HEK293 (cell line): ENCODE data around the gene TNS1.

ENCODE experiments used
- CTCF ChIA-PET: fragments of 350-600 bp; formaldehyde crosslinking; extraction: SDS; loops from one replicate; lab custom pipeline; 2021; ENCODE audit warnings: antibody characterized with exemption; lab: Yijun Ruan, JAX
- POLR2A ChIA-PET: fragments of 300-600 bp; formaldehyde crosslinking; extraction: SDS; loops from one replicate; lab custom pipeline; 2020; ENCODE audit warnings: antibody characterized with exemption, inconsistent platforms; lab: Yijun Ruan, JAX
- H3K27ac ChIP-seq: fragments of 200-500 bp; sonication (Bioruptor generic); 2 replicates; pipeline ENCODE4 v1.5.1; 2014; ENCODE audit warnings: low read depth, low read length, control low read depth, inconsistent platforms; ENCODE audit errors: extremely low read depth
- H3K36me3 ChIP-seq, 2 experiments: fragments of 200-500 bp in 1 of 2; sonication (Bioruptor generic) in 1 of 2; 1 replicate in 1 of 2; 2 replicates in 1 of 2; pipeline ENCODE4 v1.5.1; 2014 to 2017; ENCODE audit warnings: inconsistent platforms in 2 of 2, low read length in 2 of 2; ENCODE audit not compliant: control insufficient read depth in 2 of 2, insufficient read depth in 1 of 2
- H3K4me1 ChIP-seq: fragments of 200-500 bp; sonication (Bioruptor generic); 2 replicates; pipeline ENCODE4 v1.5.1; 2014; ENCODE audit warnings: mild to moderate bottlenecking, low read length, inconsistent platforms; ENCODE audit not compliant: control insufficient read depth, insufficient read depth
- H3K4me3 ChIP-seq: 2 replicates; pipeline ENCODE4 v1.5.1; 2011; ENCODE audit warnings: low read depth, mild to moderate bottlenecking, control low read depth, low read length, moderate library complexity
- H3K9me3 ChIP-seq: fragments of 200-500 bp; sonication (Bioruptor generic); 2 replicates; pipeline ENCODE4 v1.5.1; 2014; ENCODE audit warnings: low read depth, low read length, inconsistent platforms; ENCODE audit not compliant: control insufficient read depth, insufficient read depth
- ATF2 ChIP-seq: fragments of 450-650 bp; formaldehyde crosslinking; IDR thresholded peaks from 2 replicates; pipeline ENCODE4 v1.5.1; 2016; ENCODE audit warnings: missing biosample characterization, missing genetic modification characterization, low read depth
- BCL11B ChIP-seq: fragments of 450-650 bp; formaldehyde crosslinking; IDR thresholded peaks from 2 replicates; pipeline ENCODE4 v1.5.1; 2016; ENCODE audit warnings: low read depth, missing biosample characterization, missing genetic modification characterization
- BCL6B ChIP-seq: fragments of 450-650 bp; formaldehyde crosslinking; IDR thresholded peaks from 2 replicates; pipeline ENCODE4 v1.5.1; 2017; ENCODE audit warnings: missing biosample characterization, missing genetic modification characterization
- FEZF1 ChIP-seq: fragments of 450-650 bp; formaldehyde crosslinking; IDR thresholded peaks from 2 replicates; pipeline ENCODE4 v1.5.1; 2016; ENCODE audit warnings: missing biosample characterization, missing genetic modification characterization
- KLF16 ChIP-seq: fragments of 450-650 bp; formaldehyde crosslinking; IDR thresholded peaks from 2 replicates; pipeline ENCODE4 v1.5.1; 2017; ENCODE audit warnings: missing biosample characterization, missing genetic modification characterization
- SETDB1 ChIP-seq: IDR thresholded peaks from one replicate; pipeline ENCODE4 v1.6.1; 2017; ENCODE audit warnings: mild to moderate bottlenecking, low read length, moderate library complexity, mixed read lengths; ENCODE audit not compliant: insufficient read length
- TCF7L2 ChIP-seq: IDR thresholded peaks from 2 replicates; pipeline ENCODE4 v1.6.1; 2011; ENCODE audit warnings: low read depth, mild to moderate bottlenecking, inconsistent platforms, low read length, moderate library complexity, borderline replicate concordance
- ZFP37 ChIP-seq: fragments of 450-650 bp; formaldehyde crosslinking; IDR thresholded peaks from 2 replicates; pipeline ENCODE4 v1.5.1; 2016; ENCODE audit warnings: missing biosample characterization, missing genetic modification characterization
- ZNF140 ChIP-seq: fragments of 450-650 bp; formaldehyde crosslinking; IDR thresholded peaks from 2 replicates; pipeline ENCODE4 v1.5.1; 2016; ENCODE audit warnings: missing biosample characterization, missing genetic modification characterization
- ZNF16 ChIP-seq: fragments of 450-650 bp; formaldehyde crosslinking; IDR thresholded peaks from 2 replicates; pipeline ENCODE4 v1.5.1; 2016; ENCODE audit warnings: low read depth, missing biosample characterization, missing genetic modification characterization
- ZNF175 ChIP-seq: fragments of 450-650 bp; formaldehyde crosslinking; IDR thresholded peaks from 2 replicates; pipeline ENCODE4 v1.5.1; 2016; ENCODE audit warnings: missing biosample characterization, missing genetic modification characterization
- ZNF2 ChIP-seq: fragments of 450-650 bp; formaldehyde crosslinking; IDR thresholded peaks from 2 replicates; pipeline ENCODE4 v1.5.1; 2016; ENCODE audit warnings: missing biosample characterization, missing genetic modification characterization
- ZNF266 ChIP-seq: fragments of 450-650 bp; formaldehyde crosslinking; IDR thresholded peaks from 2 replicates; pipeline ENCODE4 v1.5.1; 2016; ENCODE audit warnings: missing biosample characterization, missing genetic modification characterization, low read depth
- ZNF48 ChIP-seq: fragments of 450-650 bp; formaldehyde crosslinking; IDR thresholded peaks from 2 replicates; pipeline ENCODE4 v1.5.1; 2016; ENCODE audit warnings: missing biosample characterization, missing genetic modification characterization
- ZNF501 ChIP-seq: fragments of 450-650 bp; formaldehyde crosslinking; IDR thresholded peaks from 2 replicates; pipeline ENCODE4 v1.5.1; 2016; ENCODE audit warnings: missing biosample characterization, missing genetic modification characterization
- ZNF530 ChIP-seq: fragments of 450-650 bp; formaldehyde crosslinking; IDR thresholded peaks from 2 replicates; pipeline ENCODE4 v1.5.1; 2016; ENCODE audit warnings: low read depth, missing biosample characterization, missing genetic modification characterization
- ZNF544 ChIP-seq: fragments of 450-650 bp; formaldehyde crosslinking; IDR thresholded peaks from 2 replicates; pipeline ENCODE4 v1.5.0; 2017; ENCODE audit warnings: missing biosample characterization, missing genetic modification characterization
- ZNF560 ChIP-seq: fragments of 450-650 bp; formaldehyde crosslinking; IDR thresholded peaks from 2 replicates; pipeline ENCODE4 v1.5.1; 2017; ENCODE audit warnings: missing biosample characterization, missing genetic modification characterization, borderline replicate concordance
- ZNF621 ChIP-seq: fragments of 450-650 bp; formaldehyde crosslinking; IDR thresholded peaks from 2 replicates; pipeline ENCODE4 v1.5.1; 2017; ENCODE audit warnings: missing biosample characterization, missing genetic modification characterization
- ZNF664 ChIP-seq: fragments of 450-650 bp; formaldehyde crosslinking; IDR thresholded peaks from 2 replicates; pipeline ENCODE4 v1.5.1; 2016; ENCODE audit warnings: missing biosample characterization, missing genetic modification characterization
- ZNF677 ChIP-seq: fragments of 450-650 bp; IDR thresholded peaks from 2 replicates; pipeline ENCODE4 v1.5.0; 2018; ENCODE audit warnings: missing biosample characterization, mild to moderate bottlenecking, missing genetic modification characterization, moderate library complexity
- ZNF830 ChIP-seq: fragments of 450-650 bp; IDR thresholded peaks from 2 replicates; pipeline ENCODE4 v1.5.0; 2018; ENCODE audit warnings: missing biosample characterization, missing genetic modification characterization, low read depth, mild to moderate bottlenecking, moderate library complexity
- ZSCAN30 ChIP-seq: fragments of 450-650 bp; IDR thresholded peaks from 2 replicates; pipeline ENCODE4 v1.5.1; 2018; ENCODE audit warnings: missing biosample characterization, mild to moderate bottlenecking, missing genetic modification characterization, moderate library complexity
- TF ChIP-seq, protein P1 (sequence below): fragments of 450-650 bp; formaldehyde crosslinking; IDR thresholded peaks from 2 replicates; pipeline ENCODE4 v1.5.1; 2016; ENCODE audit warnings: missing biosample characterization, missing genetic modification characterization
- TF ChIP-seq, protein P2 (sequence below): fragments of 450-650 bp; formaldehyde crosslinking; IDR thresholded peaks from 2 replicates; pipeline ENCODE4 v1.5.1; 2016; ENCODE audit warnings: missing biosample characterization, missing genetic modification characterization, borderline replicate concordance
- TF ChIP-seq, protein P3 (sequence below): sonication (generic); formaldehyde crosslinking; IDR thresholded peaks from 2 replicates; pipeline ENCODE4 v1.8.1; 2022; ENCODE audit warnings: mild to moderate bottlenecking, moderate library complexity, missing genetic modification reagents
- TF ChIP-seq, protein P4 (sequence below): fragments of 450-650 bp; formaldehyde crosslinking; IDR thresholded peaks from 2 replicates; pipeline ENCODE4 v1.5.1; 2016; ENCODE audit warnings: missing biosample characterization, missing genetic modification characterization

TNS1 gene

DNA sequence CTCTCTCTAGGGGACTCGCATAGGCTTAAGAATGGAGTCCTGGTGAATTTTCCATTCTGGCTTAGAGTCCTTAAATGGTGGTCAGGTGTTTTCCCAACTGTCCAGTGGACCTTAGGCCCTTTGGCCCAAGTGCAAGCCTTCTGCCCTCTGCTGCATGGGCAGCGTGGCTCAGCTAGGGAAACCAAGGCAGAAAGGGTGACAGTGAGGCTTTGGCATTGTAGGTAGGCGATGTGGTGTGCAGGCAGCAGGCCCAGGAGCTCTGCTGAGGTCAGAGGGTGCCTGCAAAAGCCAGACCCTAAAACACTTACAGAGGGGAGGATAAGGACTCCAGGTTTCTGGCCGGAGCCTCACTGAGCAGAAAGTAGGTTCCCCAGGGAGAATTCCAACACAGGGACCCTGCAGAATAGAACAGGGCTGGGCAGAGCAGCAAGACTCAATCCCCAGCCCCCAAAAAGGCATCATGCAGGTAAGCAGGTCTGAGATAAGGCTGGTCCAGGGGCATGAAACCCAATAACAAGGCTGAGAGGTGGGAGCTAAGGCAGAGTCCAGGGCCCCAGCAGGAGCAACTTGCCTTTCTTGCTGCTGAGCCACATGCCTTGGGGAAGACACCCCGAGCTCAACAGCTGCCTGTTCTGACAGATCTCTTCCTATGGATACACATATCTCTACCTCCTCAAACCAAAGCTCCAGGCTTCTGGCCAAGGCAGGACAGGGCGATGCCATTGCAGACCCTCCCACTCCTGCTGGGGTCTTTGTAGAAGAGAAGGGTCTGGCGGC, 199.7 kb downstream of the TNS1 start:
- Histone ChIP-seq H3K36me3 (no peaks in the 10 kb centered on the region), H3K27ac (no peak overlapping the region), H3K4me1 (no peaks in the 10 kb centered on the region), H3K4me3 (no peak overlapping the region), H3K9me3 (no peaks in the 10 kb centered on the region)
- TF ChIP-seq ZNF48 (tag by site-specific recombination) (no peak), FEZF1 (no peak), SETDB1 (no peak), BCL6B (no peak), ZSCAN30 (tag by site-specific recombination) (no peak), ZNF175 (tag by site-specific recombination) (no peak), ZNF830 (no peak), ZNF140 (tag by site-specific recombination) (no peak), BCL11B (tag by site-specific recombination) (no peak), ZNF621 (tag by site-specific recombination) (no peak), TCF7L2 (no peak), ZNF544 (tag by site-specific recombination) (no peak), ZFP37 (tag by site-specific recombination) (no peak), ZNF501 (tag by site-specific recombination) (no peak)
- TF ChIP-seq, protein P1, sequence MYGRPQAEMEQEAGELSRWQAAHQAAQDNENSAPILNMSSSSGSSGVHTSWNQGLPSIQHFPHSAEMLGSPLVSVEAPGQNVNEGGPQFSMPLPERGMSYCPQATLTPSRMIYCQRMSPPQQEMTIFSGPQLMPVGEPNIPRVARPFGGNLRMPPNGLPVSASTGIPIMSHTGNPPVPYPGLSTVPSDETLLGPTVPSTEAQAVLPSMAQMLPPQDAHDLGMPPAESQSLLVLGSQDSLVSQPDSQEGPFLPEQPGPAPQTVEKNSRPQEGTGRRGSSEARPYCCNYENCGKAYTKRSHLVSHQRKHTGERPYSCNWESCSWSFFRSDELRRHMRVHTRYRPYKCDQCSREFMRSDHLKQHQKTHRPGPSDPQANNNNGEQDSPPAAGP (tag by site-specific recombination), result no peak
- ChIA-PET CTCF (interaction anchor here (0.6 to 5.4 kb wide), 6 partner anchors 11 to 191 kb away, joined by 3 to 33 read pairs (median 4); no protein-coding TSS in a partner anchor), POLR2A (no interaction called here)

DNA sequence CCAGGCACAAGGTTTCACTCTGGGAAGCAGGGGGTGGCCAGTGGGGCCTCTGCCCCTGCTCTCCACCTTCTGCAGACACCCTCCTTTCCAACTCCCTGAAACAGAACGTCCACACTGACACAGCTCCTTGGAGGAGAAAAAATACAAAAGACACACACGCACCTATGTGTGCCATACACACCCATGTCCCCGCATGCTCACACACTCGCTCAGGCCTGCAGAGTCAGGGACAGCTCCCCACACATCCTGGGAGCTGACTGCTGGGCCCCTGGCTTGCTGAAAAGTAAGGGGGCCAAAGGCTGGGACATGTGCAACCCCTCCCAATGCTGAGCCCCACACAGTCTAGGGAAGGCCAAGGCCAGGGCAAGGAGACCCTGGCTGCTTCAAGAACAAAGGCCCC, 200.5 kb downstream of the TNS1 start:
- H3K36me3 ChIP-seq, result no peaks in the 10 kb centered on the region
- CTCF ChIA-PET, result interaction anchor here (1.5 to 5.4 kb wide), 2 partner anchors 13 to 85 kb away, joined by 6 to 33 read pairs; no protein-coding TSS in a partner anchor
- H3K27ac ChIP-seq, result no peak overlapping the region
- no peaks in the 10 kb centered on the region for H3K4me1 ChIP-seq
- no peaks in the 10 kb centered on the region for H3K9me3 ChIP-seq
- POLR2A ChIA-PET, result no interaction called here
- H3K4me3 ChIP-seq, result no peak overlapping the region
- TF ChIP-seq ATF2 (tag by site-specific recombination) (no peak), ZNF530 (no peak), ZNF664 (tag by site-specific recombination) (no peak), ZNF677 (no peak), ZNF266 (tag by site-specific recombination) (no peak), ZNF560 (tag by site-specific recombination) (no peak), ZNF2 (no peak), KLF16 (no peak), ZNF16 (tag by site-specific recombination) (no peak)
- TF ChIP-seq, protein P2, sequence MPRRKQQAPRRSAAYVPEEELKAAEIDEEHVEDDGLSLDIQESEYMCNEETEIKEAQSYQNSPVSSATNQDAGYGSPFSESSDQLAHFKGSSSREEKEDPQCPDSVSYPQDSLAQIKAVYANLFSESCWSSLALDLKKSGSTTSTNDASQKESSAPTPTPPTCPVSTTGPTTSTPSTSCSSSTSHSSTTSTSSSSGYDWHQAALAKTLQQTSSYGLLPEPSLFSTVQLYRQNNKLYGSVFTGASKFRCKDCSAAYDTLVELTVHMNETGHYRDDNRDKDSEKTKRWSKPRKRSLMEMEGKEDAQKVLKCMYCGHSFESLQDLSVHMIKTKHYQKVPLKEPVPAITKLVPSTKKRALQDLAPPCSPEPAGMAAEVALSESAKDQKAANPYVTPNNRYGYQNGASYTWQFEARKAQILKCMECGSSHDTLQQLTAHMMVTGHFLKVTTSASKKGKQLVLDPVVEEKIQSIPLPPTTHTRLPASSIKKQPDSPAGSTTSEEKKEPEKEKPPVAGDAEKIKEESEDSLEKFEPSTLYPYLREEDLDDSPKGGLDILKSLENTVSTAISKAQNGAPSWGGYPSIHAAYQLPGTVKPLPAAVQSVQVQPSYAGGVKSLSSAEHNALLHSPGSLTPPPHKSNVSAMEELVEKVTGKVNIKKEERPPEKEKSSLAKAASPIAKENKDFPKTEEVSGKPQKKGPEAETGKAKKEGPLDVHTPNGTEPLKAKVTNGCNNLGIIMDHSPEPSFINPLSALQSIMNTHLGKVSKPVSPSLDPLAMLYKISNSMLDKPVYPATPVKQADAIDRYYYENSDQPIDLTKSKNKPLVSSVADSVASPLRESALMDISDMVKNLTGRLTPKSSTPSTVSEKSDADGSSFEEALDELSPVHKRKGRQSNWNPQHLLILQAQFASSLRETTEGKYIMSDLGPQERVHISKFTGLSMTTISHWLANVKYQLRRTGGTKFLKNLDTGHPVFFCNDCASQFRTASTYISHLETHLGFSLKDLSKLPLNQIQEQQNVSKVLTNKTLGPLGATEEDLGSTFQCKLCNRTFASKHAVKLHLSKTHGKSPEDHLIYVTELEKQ, result no peak
- TF ChIP-seq, protein P3, sequence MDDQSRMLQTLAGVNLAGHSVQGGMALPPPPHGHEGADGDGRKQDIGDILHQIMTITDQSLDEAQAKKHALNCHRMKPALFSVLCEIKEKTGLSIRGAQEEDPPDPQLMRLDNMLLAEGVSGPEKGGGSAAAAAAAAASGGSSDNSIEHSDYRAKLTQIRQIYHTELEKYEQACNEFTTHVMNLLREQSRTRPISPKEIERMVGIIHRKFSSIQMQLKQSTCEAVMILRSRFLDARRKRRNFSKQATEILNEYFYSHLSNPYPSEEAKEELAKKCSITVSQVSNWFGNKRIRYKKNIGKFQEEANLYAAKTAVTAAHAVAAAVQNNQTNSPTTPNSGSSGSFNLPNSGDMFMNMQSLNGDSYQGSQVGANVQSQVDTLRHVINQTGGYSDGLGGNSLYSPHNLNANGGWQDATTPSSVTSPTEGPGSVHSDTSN, result no peak
- TF ChIP-seq, protein P4, sequence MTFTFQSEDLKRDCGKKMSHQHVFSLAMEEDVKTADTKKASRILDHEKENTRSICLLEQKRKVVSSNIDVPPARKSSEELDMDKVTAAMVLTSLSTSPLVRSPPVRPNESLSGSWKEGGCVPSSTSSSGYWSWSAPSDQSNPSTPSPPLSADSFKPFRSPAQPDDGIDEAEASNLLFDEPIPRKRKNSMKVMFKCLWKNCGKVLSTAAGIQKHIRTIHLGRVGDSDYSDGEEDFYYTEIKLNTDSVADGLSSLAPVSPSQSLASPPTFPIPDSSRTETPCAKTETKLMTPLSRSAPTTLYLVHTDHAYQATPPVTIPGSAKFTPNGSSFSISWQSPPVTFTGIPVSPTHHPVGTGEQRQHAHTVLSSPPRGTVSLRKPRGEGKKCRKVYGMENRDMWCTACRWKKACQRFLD (tag by site-specific recombination), result no peak
